ENCODE results near the gene ENG.

ENG gene

DNA sequence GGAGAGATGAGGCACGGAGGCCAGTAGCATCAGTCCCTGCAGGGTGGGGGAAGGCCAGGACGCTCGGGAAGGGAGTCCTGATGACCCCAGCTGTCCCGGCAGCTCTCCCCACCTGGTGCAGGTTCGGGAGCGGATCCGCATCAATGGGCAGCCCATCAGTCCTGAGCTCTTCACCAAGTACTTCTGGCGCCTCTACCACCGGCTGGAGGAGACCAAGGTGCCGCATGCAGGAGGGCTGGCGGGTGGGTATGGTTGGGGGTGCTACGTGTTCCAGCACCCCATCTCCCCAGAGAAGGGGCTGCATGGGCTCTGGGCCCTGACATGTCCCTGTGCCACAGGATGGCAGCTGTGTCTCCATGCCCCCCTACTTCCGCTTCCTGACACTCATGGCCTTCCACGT, 47.6 kb downstream of the ENG start:
- no peak for DNase-seq (ENCODE audit: low read depth)
- no peak overlapping the region for H3K4me3 ChIP-seq (ENCODE audit: low read depth, low read length)
- TF ChIP-seq, protein P1, sequence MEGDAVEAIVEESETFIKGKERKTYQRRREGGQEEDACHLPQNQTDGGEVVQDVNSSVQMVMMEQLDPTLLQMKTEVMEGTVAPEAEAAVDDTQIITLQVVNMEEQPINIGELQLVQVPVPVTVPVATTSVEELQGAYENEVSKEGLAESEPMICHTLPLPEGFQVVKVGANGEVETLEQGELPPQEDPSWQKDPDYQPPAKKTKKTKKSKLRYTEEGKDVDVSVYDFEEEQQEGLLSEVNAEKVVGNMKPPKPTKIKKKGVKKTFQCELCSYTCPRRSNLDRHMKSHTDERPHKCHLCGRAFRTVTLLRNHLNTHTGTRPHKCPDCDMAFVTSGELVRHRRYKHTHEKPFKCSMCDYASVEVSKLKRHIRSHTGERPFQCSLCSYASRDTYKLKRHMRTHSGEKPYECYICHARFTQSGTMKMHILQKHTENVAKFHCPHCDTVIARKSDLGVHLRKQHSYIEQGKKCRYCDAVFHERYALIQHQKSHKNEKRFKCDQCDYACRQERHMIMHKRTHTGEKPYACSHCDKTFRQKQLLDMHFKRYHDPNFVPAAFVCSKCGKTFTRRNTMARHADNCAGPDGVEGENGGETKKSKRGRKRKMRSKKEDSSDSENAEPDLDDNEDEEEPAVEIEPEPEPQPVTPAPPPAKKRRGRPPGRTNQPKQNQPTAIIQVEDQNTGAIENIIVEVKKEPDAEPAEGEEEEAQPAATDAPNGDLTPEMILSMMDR (IDR thresholded peaks at IDR 0.05; ENCODE audit: control insufficient read depth, extremely low read depth, insufficient read depth) = no peak

DNA sequence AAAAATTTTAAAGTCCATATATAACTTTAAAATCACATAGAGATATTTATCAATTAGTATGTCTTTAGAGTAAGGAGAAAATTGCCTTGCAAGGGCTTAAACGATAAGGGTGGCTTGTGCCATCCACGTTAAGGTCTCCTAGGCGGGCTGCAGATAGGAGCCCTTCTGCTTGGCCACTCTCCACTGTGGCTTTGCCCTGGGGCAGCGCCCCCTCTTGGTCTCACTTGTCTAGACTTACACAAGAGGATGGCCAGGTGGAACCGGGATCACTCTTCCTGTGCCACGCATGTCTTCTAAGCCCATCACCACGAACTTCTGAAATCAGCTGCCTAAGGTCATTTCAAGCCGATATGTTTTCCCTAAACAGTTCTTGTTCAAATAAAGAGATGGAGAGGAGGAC, 48.8 kb downstream of the ENG start:
- no peak overlapping the region for H3K4me3 ChIP-seq (ENCODE audit: low read depth, low read length)
- DNase-seq (ENCODE audit: low read depth) = no peak
- TF ChIP-seq, protein P1 (IDR thresholded peaks at IDR 0.05; ENCODE audit: control insufficient read depth, extremely low read depth, insufficient read depth) = peak; percentile 24; the same call in 1 of the 2 replicates

DNA sequence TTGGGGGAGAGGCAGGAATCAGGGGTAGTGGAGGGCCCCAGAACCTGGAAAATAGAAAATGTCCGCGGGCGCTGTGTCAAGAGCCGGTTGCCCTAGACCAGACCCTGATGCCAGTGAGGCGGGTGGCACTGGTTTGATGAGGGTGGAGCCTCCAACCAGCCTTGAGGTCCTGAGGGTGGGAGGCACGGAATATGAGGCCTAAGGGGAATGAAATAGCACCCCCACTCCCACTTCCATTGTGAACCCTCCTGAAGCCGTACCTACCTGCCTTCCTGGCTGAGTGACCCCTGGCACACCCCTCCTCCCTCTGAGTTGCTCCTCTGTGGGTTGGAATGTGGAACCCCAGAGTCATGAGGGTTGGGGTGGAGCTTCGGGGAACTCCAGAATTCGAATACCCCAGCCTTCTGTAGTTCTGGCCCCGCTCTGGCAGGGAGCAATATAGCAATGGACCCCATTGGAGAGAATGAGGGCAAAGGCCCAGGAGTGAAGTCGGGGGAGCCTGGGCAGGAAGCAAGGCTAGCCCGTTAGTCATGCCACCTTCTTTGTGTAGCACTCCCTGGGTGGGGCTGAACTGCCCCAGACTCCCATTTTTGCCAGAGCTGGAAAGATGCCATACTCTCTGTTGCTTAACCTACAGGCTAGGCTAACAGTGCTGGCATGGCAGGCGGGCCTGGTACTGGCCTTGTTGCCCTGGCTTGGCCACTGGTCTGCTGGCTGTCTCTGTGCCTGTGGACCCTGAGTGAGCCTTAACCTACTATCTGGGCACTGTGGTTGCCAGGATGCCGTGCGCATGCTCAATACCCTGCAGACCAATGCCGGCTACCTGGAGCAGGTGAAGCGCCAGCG, 50.7 kb downstream of the ENG start:
- TF ChIP-seq, protein P1 (IDR thresholded peaks at IDR 0.05; ENCODE audit: control insufficient read depth, extremely low read depth, insufficient read depth) = no peak
- no peak for DNase-seq (ENCODE audit: low read depth)
- H3K4me3 ChIP-seq (ENCODE audit: low read depth, low read length) = peak overlapping the region; percentile 73

DNA sequence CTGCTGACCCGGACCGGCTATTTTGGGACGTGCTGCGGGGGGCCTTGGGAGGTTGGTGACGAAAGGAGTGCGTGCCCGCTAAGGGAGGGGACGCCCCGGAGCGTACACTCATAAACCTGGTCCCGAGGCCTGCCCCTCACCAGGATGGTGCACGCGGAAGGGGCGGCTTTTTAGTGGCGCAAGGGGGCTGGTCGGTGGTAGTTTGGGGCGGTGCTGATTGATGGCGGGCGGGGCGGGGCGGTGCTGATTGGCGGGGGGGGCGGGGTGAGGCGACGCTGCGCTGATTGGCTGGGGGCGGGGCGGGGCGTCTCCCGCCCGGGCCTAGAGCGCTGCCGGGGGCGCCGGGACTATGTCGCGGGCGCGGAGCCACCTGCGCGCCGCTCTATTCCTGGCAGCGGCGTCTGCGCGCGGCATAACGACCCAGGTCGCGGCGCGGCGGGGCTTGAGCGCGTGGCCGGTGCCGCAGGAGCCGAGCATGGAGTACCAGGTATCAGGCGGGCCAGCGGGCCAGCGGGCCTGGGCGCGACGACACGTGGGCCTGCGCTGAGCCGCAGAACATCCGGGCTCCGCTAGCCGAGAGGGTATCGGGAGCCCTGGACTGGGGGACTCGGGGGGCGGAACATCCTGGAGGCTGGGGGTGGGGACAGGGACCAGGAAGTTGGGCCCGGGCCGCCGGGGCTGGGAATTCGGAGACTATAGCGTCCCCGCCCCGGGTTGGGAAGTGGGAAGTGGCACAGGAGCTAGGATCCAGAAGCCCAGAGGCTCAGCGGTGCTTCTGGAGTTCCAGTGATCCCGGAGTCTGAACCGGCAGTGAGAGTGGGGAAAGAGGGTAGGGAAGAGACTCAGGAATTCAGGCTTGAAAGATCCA, 51.6 kb downstream of the ENG start, which contains the start of gene FPGS:
FPGS (plus strand) TSS at position 307 of the 868 bp plus-strand sequence; CDS start at position 350, 43 bp downstream.
- TF ChIP-seq, protein P1 (IDR thresholded peaks at IDR 0.05; ENCODE audit: control insufficient read depth, extremely low read depth, insufficient read depth) = no peak
- peak within 1 kb of the TSS; percentile 73 for H3K4me3 ChIP-seq (ENCODE audit: low read depth, low read length)
- DNase-seq (ENCODE audit: low read depth) = peak; percentile 64

DNA sequence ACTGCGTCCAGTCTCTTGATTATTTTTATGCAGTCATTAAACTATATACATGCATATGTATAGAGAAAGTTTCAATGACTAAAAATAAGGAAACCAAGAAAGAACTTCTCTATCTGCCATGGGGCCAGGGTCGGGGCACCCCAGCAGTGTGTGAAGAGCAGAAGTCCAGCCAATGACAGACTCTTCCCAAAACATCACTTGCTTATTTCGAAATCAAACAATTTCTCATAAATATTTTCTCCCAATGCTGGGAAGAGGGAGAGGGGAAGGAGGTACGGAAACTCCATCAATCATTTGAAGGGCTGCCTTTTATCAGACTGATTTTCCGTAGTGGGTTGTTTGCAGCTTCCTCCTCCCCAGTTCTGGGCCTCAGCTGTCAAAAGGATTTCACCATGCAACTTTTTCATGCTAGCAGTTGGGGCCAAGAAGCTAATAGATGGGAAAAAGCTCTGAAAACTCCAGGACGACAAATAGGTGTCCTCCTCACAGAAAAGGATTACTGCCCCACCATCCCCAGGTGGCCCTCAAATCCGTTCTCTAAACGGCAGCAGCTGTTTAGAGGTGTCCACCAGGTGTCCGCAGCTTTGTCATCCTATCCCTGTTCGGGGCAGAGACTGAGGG, 52.4 kb downstream of the ENG start:
- no peak for DNase-seq (ENCODE audit: low read depth)
- TF ChIP-seq, protein P1 (IDR thresholded peaks at IDR 0.05; ENCODE audit: control insufficient read depth, extremely low read depth, insufficient read depth) = no peak
- peak overlapping the region; percentile 40 for H3K4me3 ChIP-seq (ENCODE audit: low read depth, low read length)

GRCh38 chr9:127796852-127797370, 57.5 kb downstream of the ENG start:
- no peak for DNase-seq (ENCODE audit: low read depth)
- no peak overlapping the region for H3K4me3 ChIP-seq (ENCODE audit: low read depth, low read length)
- TF ChIP-seq, protein P1 (IDR thresholded peaks at IDR 0.05; ENCODE audit: control insufficient read depth, extremely low read depth, insufficient read depth) = no peak

Data from LNCaP clone FGC (cell line).